ENCODE data around the gene L3MBTL3. TPM values are rescaled to one million over a fixed set of nuclear protein-coding genes. Genes with fewer than 3 reads are reported as not detected.

The L3MBTL3 gene
- total RNA-seq, 2 donors from 2014 or later: 1.8 to 3.1 TPM

DNA sequence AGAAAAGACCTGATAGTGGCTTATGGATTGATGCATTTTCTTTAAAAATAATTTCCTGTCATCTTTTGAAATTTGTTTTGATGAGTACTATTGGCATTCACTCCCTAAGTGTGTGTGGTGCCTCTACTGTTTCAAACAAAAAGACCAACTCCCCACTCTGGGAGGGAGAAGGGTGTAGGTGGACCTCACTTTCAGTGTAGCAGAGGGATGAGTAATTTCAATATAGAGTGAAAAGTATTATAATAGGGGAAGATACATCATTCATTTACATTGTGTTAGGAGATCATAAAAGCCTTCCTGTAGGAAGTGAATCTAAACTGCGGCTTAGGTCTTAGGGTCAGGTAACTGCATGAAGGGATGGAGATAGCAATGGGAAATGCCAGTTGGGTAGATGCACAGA is 158.0 kb downstream of the L3MBTL3 start:
- Histone ChIP-seq H3K27me3 (no peaks in the 10 kb centered on the region), H3K4me1 (no peaks in the 10 kb centered on the region), H3K9me3 (peaks cover 0 to 5% of the 10 kb centered on the region in 2 donors), H3K27ac (no peak overlapping the region), H3K36me3 (no peaks in the 10 kb centered on the region), H3K4me3 (no peak overlapping the region)
- no peak for DNase-seq (ENCODE audit: low spot score)
- TF ChIP-seq, protein P1, sequence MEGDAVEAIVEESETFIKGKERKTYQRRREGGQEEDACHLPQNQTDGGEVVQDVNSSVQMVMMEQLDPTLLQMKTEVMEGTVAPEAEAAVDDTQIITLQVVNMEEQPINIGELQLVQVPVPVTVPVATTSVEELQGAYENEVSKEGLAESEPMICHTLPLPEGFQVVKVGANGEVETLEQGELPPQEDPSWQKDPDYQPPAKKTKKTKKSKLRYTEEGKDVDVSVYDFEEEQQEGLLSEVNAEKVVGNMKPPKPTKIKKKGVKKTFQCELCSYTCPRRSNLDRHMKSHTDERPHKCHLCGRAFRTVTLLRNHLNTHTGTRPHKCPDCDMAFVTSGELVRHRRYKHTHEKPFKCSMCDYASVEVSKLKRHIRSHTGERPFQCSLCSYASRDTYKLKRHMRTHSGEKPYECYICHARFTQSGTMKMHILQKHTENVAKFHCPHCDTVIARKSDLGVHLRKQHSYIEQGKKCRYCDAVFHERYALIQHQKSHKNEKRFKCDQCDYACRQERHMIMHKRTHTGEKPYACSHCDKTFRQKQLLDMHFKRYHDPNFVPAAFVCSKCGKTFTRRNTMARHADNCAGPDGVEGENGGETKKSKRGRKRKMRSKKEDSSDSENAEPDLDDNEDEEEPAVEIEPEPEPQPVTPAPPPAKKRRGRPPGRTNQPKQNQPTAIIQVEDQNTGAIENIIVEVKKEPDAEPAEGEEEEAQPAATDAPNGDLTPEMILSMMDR (IDR thresholded peaks at IDR 0.05): no peak

DNA sequence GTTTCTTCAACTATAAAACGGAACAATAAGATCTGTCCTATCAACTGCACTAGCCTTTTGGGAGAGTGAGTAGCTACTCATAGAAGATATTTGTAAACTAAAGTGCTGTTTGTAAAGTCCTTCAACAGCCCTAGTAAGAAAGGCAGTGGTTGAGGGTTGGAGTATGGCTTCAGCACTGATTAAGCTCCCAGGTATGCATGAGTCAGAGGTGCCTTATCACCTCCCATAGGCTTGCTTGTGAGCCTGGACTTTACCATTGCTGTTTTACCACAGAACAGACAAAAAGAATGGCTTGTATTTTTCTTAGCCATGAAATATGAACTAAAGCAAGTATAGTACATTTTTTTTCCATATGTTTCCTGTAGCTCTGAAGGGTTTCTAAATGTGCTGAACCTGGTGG is 160.3 kb downstream of the L3MBTL3 start:
- Histone ChIP-seq H3K9me3 (no peaks in the 10 kb centered on the region), H3K27ac (no peak overlapping the region), H3K4me1 (no peaks in the 10 kb centered on the region), H3K27me3 (no peaks in the 10 kb centered on the region), H3K4me3 (no peak overlapping the region), H3K36me3 (no peaks in the 10 kb centered on the region)
- no peak for DNase-seq (ENCODE audit: low spot score)
- TF ChIP-seq, protein P1 (IDR thresholded peaks at IDR 0.05): no peak

DNA sequence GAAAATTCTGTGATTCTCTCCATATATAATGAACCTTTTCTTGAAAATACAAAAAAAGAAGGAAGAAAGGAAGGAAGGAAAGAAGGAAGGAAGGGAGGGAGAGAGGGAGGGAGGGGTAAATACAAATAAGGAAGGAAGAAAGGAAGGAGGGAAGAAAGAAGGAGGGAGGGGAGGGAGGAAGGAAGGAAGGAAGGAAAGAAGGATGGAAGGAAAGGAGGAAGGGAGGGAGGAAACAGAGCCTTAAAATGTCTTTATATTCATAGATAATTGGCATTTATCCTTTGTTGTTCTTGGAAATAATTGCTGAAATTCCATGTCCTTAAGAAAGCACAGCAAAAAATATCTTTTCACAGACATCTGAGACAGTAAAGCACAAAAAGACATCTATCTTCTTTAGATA is 164.1 kb downstream of the L3MBTL3 start:
- H3K27me3 ChIP-seq: no peaks in the 10 kb centered on the region
- no peaks in the 10 kb centered on the region for H3K4me1 ChIP-seq
- H3K9me3 ChIP-seq: no peaks in the 10 kb centered on the region
- no peaks in the 10 kb centered on the region for H3K36me3 ChIP-seq
- TF ChIP-seq, protein P1 (IDR thresholded peaks at IDR 0.05): no peak
- no peak overlapping the region for H3K27ac ChIP-seq
- no peak for DNase-seq (ENCODE audit: low spot score)
- no peak overlapping the region for H3K4me3 ChIP-seq

DNA sequence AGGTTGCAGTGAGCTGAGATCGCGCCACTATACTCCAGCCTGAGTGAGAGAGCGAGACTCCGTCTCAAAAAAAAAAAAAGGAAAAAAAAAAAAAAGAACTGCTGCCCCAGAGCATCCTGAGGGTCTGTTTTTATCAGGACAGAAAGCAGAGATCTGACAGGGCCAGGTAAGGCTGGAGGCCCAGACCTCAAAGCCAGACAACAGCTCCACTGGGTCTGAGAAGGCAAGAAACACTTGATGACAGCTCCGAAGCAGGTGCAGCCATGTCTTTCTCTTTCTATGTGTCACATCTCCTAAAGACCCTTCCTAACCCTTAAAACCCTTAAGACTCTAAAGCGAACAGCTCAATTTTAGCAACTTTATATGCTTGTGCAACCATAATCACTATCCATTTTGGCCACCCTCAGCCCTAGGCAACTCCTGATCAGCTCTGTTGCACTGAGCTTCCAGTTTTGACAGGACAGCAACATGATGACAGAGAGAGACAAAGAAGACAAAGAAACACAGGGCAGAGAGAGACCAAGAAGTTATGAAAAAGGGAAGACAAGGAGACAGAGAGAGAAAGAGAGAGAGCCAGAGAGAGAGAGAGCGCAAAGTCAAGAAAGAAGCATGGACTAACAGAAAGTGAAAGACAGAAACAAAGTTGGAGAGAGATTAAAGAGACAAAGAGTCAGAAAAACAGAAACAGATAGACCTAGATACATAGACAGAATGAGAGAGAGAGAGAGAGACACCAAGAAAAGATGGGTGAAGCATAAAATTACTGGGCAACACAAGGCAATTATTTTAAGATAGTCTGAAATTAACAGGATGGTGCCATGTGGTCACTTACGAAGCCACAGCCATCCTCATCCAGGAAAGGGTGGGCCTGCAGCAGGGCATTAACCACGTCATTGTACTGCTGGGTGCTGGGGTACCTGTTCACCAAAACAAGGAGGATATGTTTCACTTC is 165.2 kb downstream of the L3MBTL3 start:
- H3K4me1 ChIP-seq: no peaks in the 10 kb centered on the region
- no peak overlapping the region for H3K4me3 ChIP-seq
- H3K27me3 ChIP-seq: no peaks in the 10 kb centered on the region
- no peak for DNase-seq (ENCODE audit: low spot score)
- H3K36me3 ChIP-seq: no peaks in the 10 kb centered on the region
- TF ChIP-seq, protein P1 (IDR thresholded peaks at IDR 0.05): no peak
- H3K27ac ChIP-seq: no peak overlapping the region
- H3K9me3 ChIP-seq: no peaks in the 10 kb centered on the region

DNA sequence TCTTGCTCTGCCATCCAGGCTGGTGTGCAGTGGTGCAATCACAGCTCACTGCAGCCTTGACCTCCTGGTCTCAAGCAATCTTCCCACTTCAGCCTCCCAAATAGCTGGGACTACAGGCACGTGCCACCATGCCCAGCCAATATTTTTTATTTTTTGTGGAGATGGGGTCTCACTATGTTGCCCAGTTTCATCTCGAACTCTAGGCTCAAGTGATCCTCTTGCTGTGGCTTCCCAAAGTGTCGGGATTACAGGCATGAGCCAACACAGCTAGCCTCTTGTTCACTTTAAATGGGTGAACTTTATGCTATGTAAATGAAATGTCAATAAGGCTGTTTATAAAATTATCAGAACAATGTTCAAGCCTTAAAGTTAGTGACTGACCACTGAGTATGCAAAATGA is 167.3 kb downstream of the L3MBTL3 start:
- Histone ChIP-seq H3K27ac (no peak overlapping the region), H3K9me3 (no peaks in the 10 kb centered on the region), H3K27me3 (no peaks in the 10 kb centered on the region), H3K4me1 (no peaks in the 10 kb centered on the region), H3K36me3 (no peaks in the 10 kb centered on the region), H3K4me3 (no peak overlapping the region)
- DNase-seq (ENCODE audit: low spot score): no peak
- TF ChIP-seq, protein P1 (IDR thresholded peaks at IDR 0.05): no peak
